Heart left ventricle (tissue), 16 donors: ENCODE data around the gene GALNT14. TPM values are rescaled to one million over a fixed set of nuclear protein-coding genes. Genes with fewer than 3 reads are reported as not detected.

Experiments
- ATAC-seq, 4 donors: fragments of 200-7000 bp; cut with Tn5 transposase; one replicate each; pipeline ENCODE4 v1.9.1; 2020 to 2022; ENCODE audit warnings: moderate library complexity in 4 of 4, mild to moderate bottlenecking in 3 of 4, moderate number of reproducible peaks in 1 of 4
- DNase-seq, 5 donors: peaks; one replicate each; pipeline ENCODE4 v3.0.0-alpha.2; 2020
- H3K27ac ChIP-seq, 12 donors: fragments of 200-600 bp; sonication (generic) in 4 of 12; one replicate each; pipeline versions ENCODE4 v1.5.0 to v1.8.0; 2016 to 2022; ENCODE audit warnings: mild to moderate bottlenecking in 2 of 12
- H3K27me3 ChIP-seq, 9 donors: fragments of 200-600 bp; sonication (generic) in 2 of 9; one replicate each; pipeline versions ENCODE4 v1.5.1 to v1.8.0; 2016 to 2022; ENCODE audit warnings: mild to moderate bottlenecking in 3 of 9
- H3K36me3 ChIP-seq, 9 donors: fragments of 200-600 bp; sonication (generic) in 2 of 9; one replicate each; pipeline versions ENCODE4 v1.5.0 to v1.8.0; 2018 to 2022; ENCODE audit warnings: mild to moderate bottlenecking in 2 of 9
- H3K4me1 ChIP-seq, 12 donors: fragments of 200-600 bp; sonication (generic) in 4 of 12; one replicate each; pipeline versions ENCODE4 v1.5.0 to v1.8.0; 2016 to 2022; ENCODE audit warnings: mild to moderate bottlenecking in 3 of 12
- H3K4me3 ChIP-seq, 12 donors: fragments of 200-600 bp; sonication (generic) in 4 of 12; one replicate each; pipeline versions ENCODE4 v1.5.0 to v1.8.0; 2017 to 2022; ENCODE audit warnings: mild to moderate bottlenecking in 9 of 12, moderate library complexity in 4 of 12
- H3K9me3 ChIP-seq, 12 donors: fragments of 200-600 bp; sonication (generic) in 4 of 12; one replicate each; pipeline versions ENCODE4 v1.5.0 to v1.8.0; 2016 to 2022; ENCODE audit warnings: mild to moderate bottlenecking in 1 of 12
- POLR2A ChIP-seq, 2 donors: fragments of 450-650 bp; IDR thresholded peaks; one replicate each; pipeline ENCODE4 v1.6.1; 2017; ENCODE audit warnings: antibody characterized with exemption in 2 of 2, mild to moderate bottlenecking in 2 of 2, moderate library complexity in 2 of 2
- WGBS, 4 donors: extraction: QIAGEN DNeasy Blood & Tissue Kit in 2 of 4; methylation state at CpG; one replicate each; pipeline versions ENCODE4 v1.1.5 to v1.1.7; 2013 to 2018; 5-methylcytosine and 5-hydroxymethylcytosine counted together
- intact Hi-C, 10 donors: fragments of 100-400 bp; cut with DNase I; formaldehyde crosslinking; loops; one replicate each; pipeline versions ENCODE4 v1.11.1 to v1.14.2; 2022
- polyA plus RNA-seq, 2 donors: library from polyadenylated mRNA; stranded (reverse); fragments of 200-250 nt; gene quantifications; one replicate each; pipeline ENCODE4 v1.2.3, GENCODE V29; 2013
- total RNA-seq, 9 donors: library from RNA; depleted of rRNA in 2 of 9; stranded (reverse); fragments of >200 nt in 2 of 9; fragmentation: NEBNext Ultra II Directional in 3 of 9; extraction: Animal tissue kit (Norgen Biotek cat#: 25700) in 3 of 9; gene quantifications; one replicate each; pipeline versions ENCODE4 v1.1.0 to v1.2.4, GENCODE V29; 2016 to 2023
- TF ChIP-seq, protein P1 (sequence below), 12 donors: fragments of 200-600 bp; sonication (generic) in 4 of 12; IDR thresholded peaks; one replicate each; pipeline versions ENCODE4 v1.5.0 to v1.8.0; 2018 to 2022; ENCODE audit warnings: antibody characterized with exemption in 12 of 12, mild to moderate bottlenecking in 5 of 12
- donor health status: ischemic (EF 13 %, LVEDD 7.1; RV severe dilation, severe dysfunction).
- donor health status: healthy with polysubstance abuse.
- donor health status: DM: no; HTN: yes; CAD: no.
- donor health status: DM: no; HTN: no; CAD: no.
- donor health status: ischemic (EF 25% LVEDD 6.9; RV normal size, moderate dysfunction).
- donor health status: ischemic (EF 25% LVEDD 5.7; RV mildly dilated, moderate dysfunction).
- donor health status: healthy.
- donor health status: DM: yes; HTN: yes; CAD: no.
- donor health status: ischemic (EF 35%, LVEDD 5.7; RV mildly dilated, moderate dysfunction).
- donor health status: nonischemic (EF 11% LVEDD 7.7; RV severe dilation, severe dysfunction).
- donor health status: DM: yes; HTN: yes; CAD: no.
- donor health status: PGD.
- donor health status: ischemic (EF 29% LVEDD 5.4; RV normal size, mild dysfunction).
- donor health status: nonischemic (EF 23%, LVEDD 6.1; RV moderate dilation, normal function).

The GALNT14 gene
- total and polyA plus RNA-seq, 11 donors: 0.29 to 2.4 (median 1.0) TPM; not detected in 2

DNA sequence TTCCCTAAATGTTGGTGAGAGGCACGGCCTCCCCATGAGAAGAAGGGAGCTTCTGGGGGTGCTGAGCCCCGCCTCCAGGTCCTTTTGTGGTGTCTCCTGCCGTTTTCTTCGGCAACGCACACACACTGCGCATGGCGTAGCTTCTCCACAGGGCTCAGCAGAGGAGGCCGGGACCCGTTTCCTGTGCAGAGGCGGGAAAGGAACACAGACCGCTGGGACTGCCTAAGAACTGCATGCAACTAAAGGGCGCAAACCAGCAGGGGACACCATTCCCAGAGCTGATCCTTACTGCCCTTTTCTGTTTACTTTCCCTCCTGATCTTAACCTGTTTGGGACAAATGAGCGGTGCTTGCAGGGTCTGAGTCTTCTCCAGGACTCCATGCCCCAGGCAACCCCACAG, 240.7 kb downstream of the GALNT14 start:
- ATAC-seq: no peak
- no peak overlapping the region for H3K4me3 ChIP-seq
- DNase-seq: no peak
- no peak overlapping the region for H3K27ac ChIP-seq
- no peaks in the 10 kb centered on the region for H3K36me3 ChIP-seq
- no peaks in the 10 kb centered on the region for H3K27me3 ChIP-seq
- TF ChIP-seq, protein P1, sequence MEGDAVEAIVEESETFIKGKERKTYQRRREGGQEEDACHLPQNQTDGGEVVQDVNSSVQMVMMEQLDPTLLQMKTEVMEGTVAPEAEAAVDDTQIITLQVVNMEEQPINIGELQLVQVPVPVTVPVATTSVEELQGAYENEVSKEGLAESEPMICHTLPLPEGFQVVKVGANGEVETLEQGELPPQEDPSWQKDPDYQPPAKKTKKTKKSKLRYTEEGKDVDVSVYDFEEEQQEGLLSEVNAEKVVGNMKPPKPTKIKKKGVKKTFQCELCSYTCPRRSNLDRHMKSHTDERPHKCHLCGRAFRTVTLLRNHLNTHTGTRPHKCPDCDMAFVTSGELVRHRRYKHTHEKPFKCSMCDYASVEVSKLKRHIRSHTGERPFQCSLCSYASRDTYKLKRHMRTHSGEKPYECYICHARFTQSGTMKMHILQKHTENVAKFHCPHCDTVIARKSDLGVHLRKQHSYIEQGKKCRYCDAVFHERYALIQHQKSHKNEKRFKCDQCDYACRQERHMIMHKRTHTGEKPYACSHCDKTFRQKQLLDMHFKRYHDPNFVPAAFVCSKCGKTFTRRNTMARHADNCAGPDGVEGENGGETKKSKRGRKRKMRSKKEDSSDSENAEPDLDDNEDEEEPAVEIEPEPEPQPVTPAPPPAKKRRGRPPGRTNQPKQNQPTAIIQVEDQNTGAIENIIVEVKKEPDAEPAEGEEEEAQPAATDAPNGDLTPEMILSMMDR (IDR thresholded peaks at IDR 0.05): no peak
- TF ChIP-seq POLR2A (IDR thresholded peaks at IDR 0.05): no peak
- WGBS, 4 donors: 90 to 94% (median 92%) methylated on average over 11 to 13 of the region's 13 CpGs
- H3K9me3 ChIP-seq: peaks cover 0 to 10% (median 0%) of the 10 kb centered on the region in 12 donors
- intact Hi-C loops: no loop called here
- peaks cover 0 to 11% (median 0%) of the 10 kb centered on the region in 12 donors for H3K4me1 ChIP-seq

- ATAC-seq (peak; percentile 15 to 59 (median 48)), DNase-seq (no peak)
- H3K9me3 ChIP-seq: peaks cover 0 to 10% (median 0%) of the 10 kb centered on the region in 12 donors
- intact Hi-C loops: no loop called here
- H3K4me1 ChIP-seq: peaks cover 0 to 11% (median 0%) of the 10 kb centered on the region in 12 donors
- TF ChIP-seq, protein P1 (IDR thresholded peaks at IDR 0.05): no peak
- TF ChIP-seq POLR2A (IDR thresholded peaks at IDR 0.05): no peak
- no peak overlapping the region for H3K4me3 ChIP-seq
- H3K36me3 ChIP-seq: no peaks in the 10 kb centered on the region
- WGBS, 4 donors: 38 to 44% (median 44%) methylated on average over 3 to 5 of the region's 5 CpGs
- H3K27me3 ChIP-seq: no peaks in the 10 kb centered on the region
- peak overlapping the region in 1 of 12 donors; percentile 19 for H3K27ac ChIP-seq
Measured at GRCh38 chr2:30894498-30895119, 243.6 kb downstream of the GALNT14 start.

DNA sequence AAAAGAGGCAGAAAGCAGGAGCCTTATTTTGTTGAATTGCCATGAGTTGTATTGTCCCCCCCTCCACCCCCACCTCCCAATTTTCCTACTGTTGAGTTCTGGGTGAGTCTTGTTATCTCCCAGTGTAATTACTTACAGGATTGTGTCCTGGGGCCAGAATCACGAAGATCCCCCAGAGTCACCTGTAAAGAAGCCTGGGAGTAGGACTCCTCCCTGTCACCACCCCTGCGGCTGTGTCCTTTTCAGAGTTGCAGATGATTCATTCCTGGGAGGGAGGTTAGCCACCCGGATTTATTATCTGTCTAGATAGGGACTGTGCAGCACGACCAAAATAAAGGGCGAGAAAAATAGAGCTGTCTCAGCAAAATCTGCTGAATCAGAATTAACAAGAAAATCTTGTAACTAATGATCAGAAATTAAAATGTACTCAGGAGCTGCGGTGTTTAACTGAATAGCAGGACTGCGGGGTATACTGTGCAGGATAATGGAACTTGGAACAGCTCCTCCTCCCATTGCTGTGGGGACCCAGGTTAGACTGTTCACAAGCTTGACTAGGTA, 249.3 kb downstream of the GALNT14 start:
- no peak for ATAC-seq
- no peak for TF ChIP-seq POLR2A (IDR thresholded peaks at IDR 0.05)
- TF ChIP-seq, protein P1 (IDR thresholded peaks at IDR 0.05): no peak
- intact Hi-C loops: no loop called here
- peaks cover 0 to 3% (median 0%) of the 10 kb centered on the region in 12 donors for H3K9me3 ChIP-seq
- 59 to 73% (median 62%) methylated on average over 7 of the region's 7 CpGs for WGBS, 4 donors
- no peak for DNase-seq
- no peaks in the 10 kb centered on the region for H3K27me3 ChIP-seq
- no peak overlapping the region for H3K27ac ChIP-seq
- no peaks in the 10 kb centered on the region for H3K4me1 ChIP-seq
- no peak overlapping the region for H3K4me3 ChIP-seq
- H3K36me3 ChIP-seq: no peaks in the 10 kb centered on the region

DNA sequence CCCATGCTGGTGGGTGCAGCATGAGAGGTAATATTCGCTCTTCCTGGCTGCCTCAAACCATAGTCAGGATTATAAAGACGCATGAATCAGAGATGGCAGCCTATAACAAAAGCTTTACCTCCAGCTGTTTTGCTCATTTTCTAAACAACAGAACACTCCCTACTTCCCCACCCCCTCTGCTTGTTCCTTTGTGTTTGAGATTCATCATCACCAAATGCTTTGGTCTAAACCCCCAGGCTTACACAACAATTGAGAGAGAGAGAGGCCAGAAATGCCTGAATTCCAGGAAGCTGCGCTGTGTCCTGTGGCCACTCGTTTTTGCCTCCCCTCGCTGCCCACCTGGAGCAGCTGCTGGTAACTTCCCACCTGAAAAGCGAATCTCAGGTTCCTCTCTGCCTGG, 252.2 kb downstream of the GALNT14 start:
- TF ChIP-seq, protein P1 (IDR thresholded peaks at IDR 0.05): no peak
- TF ChIP-seq POLR2A (IDR thresholded peaks at IDR 0.05): no peak
- intact Hi-C loops: no loop called here
- H3K9me3 ChIP-seq: no peaks in the 10 kb centered on the region
- H3K27me3 ChIP-seq: no peaks in the 10 kb centered on the region
- no peaks in the 10 kb centered on the region for H3K36me3 ChIP-seq
- no peaks in the 10 kb centered on the region for H3K4me1 ChIP-seq
- DNase-seq (no peak), ATAC-seq (no peak)
- no peak overlapping the region for H3K27ac ChIP-seq
- WGBS, 4 donors: 62 to 83% (median 66%) methylated on average over 6 of the region's 6 CpGs
- H3K4me3 ChIP-seq: no peak overlapping the region
